GM23338 (cell line): ENCODE data around the gene EVI2B. TPM values are rescaled to one million over a fixed set of nuclear protein-coding genes. Genes with fewer than 3 reads are reported as not detected.
A peak's percentile ranks its signal among the peaks of the same experiment; 100 is the strongest.
"Not testable (repeated sequence)": the region's sequence is repeated elsewhere in the genome, so short reads cannot be mapped to it uniquely, and the experiment has no call there.

ENCODE experiments used
- ATAC-seq: fragments of 200-7000 bp; cut with Tn5 transposase; 3 replicates; pipeline ENCODE4 v1.9.1; 2020
- DNase-seq: peaks from one replicate; pipeline ENCODE4 v3.0.0-alpha.2; 2015; ENCODE audit warnings: low spot score
- H2AFZ ChIP-seq: fragments of 200-600 bp; sonication (generic); 2 replicates; pipeline ENCODE4 v1.8.0; 2016; ENCODE audit warnings: antibody characterized with exemption, mild to moderate bottlenecking, moderate library complexity
- H3F3A ChIP-seq: fragments of 200-600 bp; sonication (generic); replicated peaks from 2 replicates; pipeline ENCODE4 v1.8.0; 2017; ENCODE audit warnings: antibody characterized with exemption, mixed run types, low read depth
- H3K27ac ChIP-seq: fragments of 200-600 bp; sonication (generic); 2 replicates; pipeline ENCODE4 v1.6.1; 2016; ENCODE audit warnings: low read depth
- H3K27me3 ChIP-seq: fragments of 200-600 bp; sonication (generic); 2 replicates; pipeline ENCODE4 v1.8.0; 2016; ENCODE audit warnings: mild to moderate bottlenecking, mixed run types, moderate library complexity; ENCODE audit not compliant: insufficient read depth
- H3K36me3 ChIP-seq: fragments of 200-600 bp; sonication (generic); 2 replicates; pipeline ENCODE4 v1.8.0; 2016; ENCODE audit warnings: mild to moderate bottlenecking; ENCODE audit not compliant: insufficient read depth
- H3K4me1 ChIP-seq: fragments of 200-600 bp; sonication (generic); 2 replicates; pipeline ENCODE4 v1.8.0; 2016; ENCODE audit warnings: mild to moderate bottlenecking, moderate library complexity; ENCODE audit not compliant: insufficient read depth
- H3K4me2 ChIP-seq: fragments of 200-600 bp; sonication (generic); 2 replicates; pipeline ENCODE4 v1.7.1; 2017; ENCODE audit warnings: mixed run types
- H3K4me3 ChIP-seq: fragments of 200-600 bp; sonication (generic); 2 replicates; pipeline ENCODE4 v1.6.1; 2016; ENCODE audit warnings: mixed run types
- H3K79me2 ChIP-seq: fragments of 200-600 bp; sonication (generic); replicated peaks from 2 replicates; pipeline ENCODE4 v1.8.0; 2017; ENCODE audit warnings: mild to moderate bottlenecking; ENCODE audit not compliant: insufficient read depth
- H3K9me2 ChIP-seq: fragments of 200-600 bp; sonication (generic); 2 replicates; pipeline ENCODE4 v1.8.0; 2017; ENCODE audit not compliant: insufficient read depth
- H4K20me1 ChIP-seq: fragments of 200-600 bp; sonication (generic); replicated peaks from 2 replicates; pipeline ENCODE4 v1.8.0; 2017; ENCODE audit warnings: mild to moderate bottlenecking; ENCODE audit not compliant: insufficient read depth
- H3K27ac Mint-ChIP-seq: 2 replicates; pipeline ENCODE4 v1.8.0; 2020; ENCODE audit warnings: inconsistent platforms, mild to moderate bottlenecking, moderate library complexity, mixed read lengths
- H3K27me3 Mint-ChIP-seq: 3 replicates; pipeline ENCODE4 v1.8.0; 2022; ENCODE audit warnings: low read depth, mild to moderate bottlenecking, moderate library complexity, mixed read lengths, inconsistent platforms; ENCODE audit not compliant: insufficient read depth, poor library complexity
- H3K36me3 Mint-ChIP-seq: 3 replicates; pipeline ENCODE4 v1.8.0; 2021; ENCODE audit warnings: low read depth, mild to moderate bottlenecking, inconsistent platforms, moderate library complexity, mixed read lengths
- H3K4me1 Mint-ChIP-seq: 3 replicates; pipeline ENCODE4 v1.8.0; 2020; ENCODE audit warnings: mild to moderate bottlenecking, inconsistent platforms, mixed read lengths
- H3K4me3 Mint-ChIP-seq: 3 replicates; pipeline ENCODE4 v1.8.0; 2021; ENCODE audit warnings: moderate library complexity, mild to moderate bottlenecking, inconsistent platforms, mixed read lengths
- H3K9me3 Mint-ChIP-seq: 3 replicates; pipeline ENCODE4 v1.8.0; 2020; ENCODE audit warnings: moderate library complexity, mild to moderate bottlenecking, inconsistent platforms, mixed read lengths
- CTCF ChIP-seq, 2 experiments: fragments of 200-600 bp in 1 of 2; sonication (generic) in 1 of 2; conservative IDR thresholded peaks; 2 replicates each; pipeline versions ENCODE4 v1.5.1 to v1.6.1; 2016 to 2017; ENCODE audit warnings: antibody characterized with exemption in 2 of 2, low read depth in 2 of 2, mild to moderate bottlenecking in 2 of 2, moderate library complexity in 1 of 2
- EZH2phosphoT487 ChIP-seq: fragments of 200-600 bp; sonication (generic); IDR thresholded peaks from one replicate; pipeline ENCODE4 v1.8.1; 2018; ENCODE audit warnings: antibody characterized with exemption; ENCODE audit not compliant: unreplicated experiment
- JUNB ChIP-seq: IDR thresholded peaks from one replicate; pipeline ENCODE4 v1.6.1; 2016; ENCODE audit warnings: antibody characterized with exemption; ENCODE audit not compliant: unreplicated experiment
- POLR2AphosphoS5 ChIP-seq: IDR thresholded peaks from 2 replicates; pipeline ENCODE4 v1.6.1; 2016; ENCODE audit warnings: antibody characterized with exemption, low read depth
- ZNF114 ChIP-seq: fragments of 250-450 bp; sonication (Bioruptor Pico); IDR thresholded peaks from 2 replicates; pipeline ENCODE4 v1.5.0; 2020; ENCODE audit warnings: mild to moderate bottlenecking, moderate library complexity
- ZNF331 ChIP-seq: fragments of 250-450 bp; sonication (Bioruptor Pico); IDR thresholded peaks from 2 replicates; pipeline ENCODE4 v1.5.0; 2020; ENCODE audit warnings: low read depth, mild to moderate bottlenecking, moderate library complexity
- polyA plus RNA-seq: library from polyadenylated mRNA; unstranded; fragments of >200 nt; fragmentation: Nextera tagmentation; extraction: Ambion mirVana; gene quantifications from 2 replicates; pipeline ENCODE4 v1.2.1, GENCODE V29; 2016
- total RNA-seq: library from RNA; depleted of rRNA; stranded (reverse); fragments of >200 nt; shearing (Covaris generic); gene quantifications from 2 replicates; pipeline ENCODE4 v1.2.3, GENCODE V29; 2014
- TF ChIP-seq, protein P1 (sequence below): IDR thresholded peaks from 2 replicates; pipeline ENCODE4 v1.6.1; 2016; ENCODE audit warnings: antibody characterized with exemption

Gene EVI2B
- total and polyA plus RNA-seq, 2 experiments from 2014 or later: 0.18 TPM; not detected in 1

- peaks cover 5% of the 10 kb centered on the region; the same call in 1 of the 3 replicates for H3K36me3 Mint-ChIP-seq
- Histone ChIP-seq H3K4me1 (no peaks in the 10 kb centered on the region), H3K36me3 (no peaks in the 10 kb centered on the region), H3F3A (no peaks in the 10 kb centered on the region), H3K4me3 (no peak overlapping the region), H2AFZ (no peak overlapping the region), H3K79me2 (no peaks in the 10 kb centered on the region), H3K4me2 (no peak overlapping the region), H4K20me1 (no peaks in the 10 kb centered on the region), H3K9me2 (no peaks in the 10 kb centered on the region), H3K27me3 (no peaks in the 10 kb centered on the region), H3K27ac (no peak overlapping the region)
- H3K4me3 Mint-ChIP-seq: no peak overlapping the region
- no peak overlapping the region for H3K27ac Mint-ChIP-seq
- no peaks in the 10 kb centered on the region for H3K9me3 Mint-ChIP-seq
- no peak for TF ChIP-seq EZH2phosphoT487
- TF ChIP-seq, protein P1, sequence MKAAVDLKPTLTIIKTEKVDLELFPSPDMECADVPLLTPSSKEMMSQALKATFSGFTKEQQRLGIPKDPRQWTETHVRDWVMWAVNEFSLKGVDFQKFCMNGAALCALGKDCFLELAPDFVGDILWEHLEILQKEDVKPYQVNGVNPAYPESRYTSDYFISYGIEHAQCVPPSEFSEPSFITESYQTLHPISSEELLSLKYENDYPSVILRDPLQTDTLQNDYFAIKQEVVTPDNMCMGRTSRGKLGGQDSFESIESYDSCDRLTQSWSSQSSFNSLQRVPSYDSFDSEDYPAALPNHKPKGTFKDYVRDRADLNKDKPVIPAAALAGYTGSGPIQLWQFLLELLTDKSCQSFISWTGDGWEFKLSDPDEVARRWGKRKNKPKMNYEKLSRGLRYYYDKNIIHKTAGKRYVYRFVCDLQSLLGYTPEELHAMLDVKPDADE: no peak
- no peak for TF ChIP-seq POLR2AphosphoS5
- TF ChIP-seq ZNF114 (CRISPR knock-in tag): no peak
- TF ChIP-seq JUNB: no peak
- peaks cover 3% of the 10 kb centered on the region; the same call in 1 of the 3 replicates for H3K4me1 Mint-ChIP-seq
- DNase-seq (no peak), ATAC-seq (no peak)
- no peaks in the 10 kb centered on the region for H3K27me3 Mint-ChIP-seq
Observed at GRCh38 chr17:31289790-31290189, 24.1 kb downstream of the EVI2B start.

GRCh38 chr17:31287932-31288331 lies 25.9 kb downstream of the EVI2B start:
- ATAC-seq, H3K4me3 Mint-ChIP-seq, DNase-seq, H3K27ac Mint-ChIP-seq, H3K79me2 ChIP-seq, H3K36me3 ChIP-seq, H3K4me1 ChIP-seq, H3F3A ChIP-seq, H3K4me3 ChIP-seq, H4K20me1 ChIP-seq, H3K27me3 ChIP-seq, H3K9me3 Mint-ChIP-seq, H3K4me2 ChIP-seq, H3K4me1 Mint-ChIP-seq, H2AFZ ChIP-seq, H3K27ac ChIP-seq, H3K36me3 Mint-ChIP-seq, H3K9me2 ChIP-seq, H3K27me3 Mint-ChIP-seq: not testable (repeated sequence)

DNA sequence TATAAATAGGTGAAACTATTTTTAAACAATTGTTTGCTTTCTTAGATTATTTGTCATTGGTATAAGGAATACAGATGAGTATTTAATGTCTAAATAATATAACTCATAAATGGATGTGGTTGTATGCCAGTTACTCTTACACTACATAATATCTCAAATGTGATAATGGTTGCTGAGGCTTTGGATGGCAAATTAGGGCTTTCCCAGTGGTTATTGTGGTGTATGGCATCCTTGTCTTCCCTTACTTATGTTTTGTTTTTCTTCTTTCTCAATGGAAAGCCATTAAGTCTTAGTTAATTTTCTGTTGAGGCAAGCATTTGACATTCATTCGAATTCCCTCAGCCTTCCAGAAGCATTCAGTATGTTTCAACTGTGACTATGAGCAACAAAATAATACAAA lies 27.3 kb downstream of the EVI2B start:
- H3K4me2 ChIP-seq: no peak overlapping the region
- 0 out of 4 replicates have a peak, but pooled peaks of 1 of the 2 experiments have one; percentile 12 for TF ChIP-seq CTCF (conservative IDR thresholded peaks at IDR 0.05; ENCODE audit: low read depth in 2 of 2)
- no peak for TF ChIP-seq ZNF331 (CRISPR knock-in tag)
- DNase-seq (peak; percentile 19), ATAC-seq (no peak)
- no peaks in the 10 kb centered on the region for H4K20me1 ChIP-seq
- Mint-ChIP-seq H3K9me3 (no peaks in the 10 kb centered on the region), H3K4me3 (no peak overlapping the region), H3K36me3 (peaks cover 14% of the 10 kb centered on the region; the same call in 2 of the 3 replicates), H3K27me3 (no peaks in the 10 kb centered on the region), H3K27ac (no peak overlapping the region), H3K4me1 (no peaks in the 10 kb centered on the region)
- H3K9me2 ChIP-seq: no peaks in the 10 kb centered on the region
- no peaks in the 10 kb centered on the region for H3K36me3 ChIP-seq
- no peaks in the 10 kb centered on the region for H3K79me2 ChIP-seq
- no peak overlapping the region for H2AFZ ChIP-seq
- H3K27me3 ChIP-seq: no peaks in the 10 kb centered on the region
- H3K27ac ChIP-seq: no peak overlapping the region
- no peaks in the 10 kb centered on the region for H3F3A ChIP-seq
- no peak overlapping the region for H3K4me3 ChIP-seq
- no peaks in the 10 kb centered on the region for H3K4me1 ChIP-seq
